Subcutaneous adipose tissue (tissue), 4 donors: ENCODE results near the gene ZNF202. TPM values are rescaled to one million over a fixed set of nuclear protein-coding genes. Genes with fewer than 3 reads are reported as not detected.

ENCODE experiments used
- CTCF ChIP-seq: fragments of 450-650 bp; IDR thresholded peaks from one replicate; pipeline ENCODE4 v1.5.1; 2016; ENCODE audit warnings: low read depth, mild to moderate bottlenecking, control low read depth, antibody characterized with exemption, moderate library complexity
- total RNA-seq, 4 donors: library from RNA; depleted of rRNA; stranded (reverse); fragments of >200 nt; gene quantifications; one replicate each; pipeline ENCODE4 v1.1.0, GENCODE V29; 2016

The ZNF202 gene
- total RNA-seq, 4 donors from 2014 or later = 6.6 to 10.0 (median 8.1) TPM

DNA sequence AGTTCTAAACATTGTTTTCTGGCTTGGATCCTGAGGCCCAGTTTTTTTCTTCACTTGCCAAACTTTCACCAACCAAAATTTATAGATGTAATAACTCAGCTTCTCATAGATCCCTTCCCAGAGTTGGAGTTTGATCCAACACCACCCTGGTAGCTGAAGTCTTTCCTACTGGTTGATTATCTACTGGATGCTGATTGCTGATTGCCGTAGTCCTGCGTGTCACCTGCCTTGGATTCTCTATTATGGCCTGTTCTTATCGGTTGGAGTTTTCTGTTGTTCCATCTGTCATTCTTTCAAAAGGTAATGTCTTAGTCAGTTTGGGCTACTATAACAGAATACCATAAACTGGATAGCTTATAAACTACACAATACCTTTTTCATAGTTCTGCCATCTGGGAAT is 30.2 kb upstream of the ZNF202 start:
- no peak for TF ChIP-seq CTCF

DNA sequence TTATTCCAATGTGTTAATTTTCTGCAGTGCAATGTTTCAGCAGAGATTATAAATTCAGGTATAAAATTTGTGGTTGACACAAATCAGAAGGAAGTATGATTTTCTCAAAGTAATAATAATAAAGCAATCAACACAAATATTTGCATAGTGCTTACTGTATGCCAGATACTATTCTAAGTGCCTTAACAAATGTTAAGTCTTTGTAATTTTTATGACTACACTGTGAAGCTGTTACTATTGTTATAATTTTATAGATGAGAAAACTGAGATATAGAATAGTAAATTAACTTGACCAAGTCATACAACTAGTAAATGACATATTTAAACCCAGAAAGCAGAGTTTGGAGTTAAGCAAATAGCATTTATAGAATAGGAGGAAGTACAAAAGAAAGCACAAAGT is 29.3 kb upstream of the ZNF202 start:
- TF ChIP-seq CTCF = no peak

DNA sequence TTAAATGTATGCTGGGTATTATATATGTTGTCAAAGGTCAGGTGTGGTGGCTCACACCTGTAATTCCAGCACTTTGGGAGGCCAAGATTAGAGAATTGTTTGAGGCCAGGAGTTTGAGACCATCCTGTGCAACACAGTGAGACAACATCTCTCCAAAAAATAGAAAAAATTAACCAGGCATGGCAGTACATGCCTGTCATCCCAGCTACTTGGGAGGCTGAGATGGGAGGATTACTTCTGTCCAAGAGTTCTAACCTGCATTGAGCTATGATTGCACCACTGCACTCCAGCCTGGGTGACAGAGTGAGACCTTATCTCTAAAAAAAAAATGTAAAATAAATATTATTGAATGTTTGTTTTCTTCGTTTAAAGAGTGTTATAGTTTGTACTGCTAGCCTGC is 24.1 kb upstream of the ZNF202 start:
- no peak for TF ChIP-seq CTCF

GRCh38 chr11:123762422-123762821 is 21.0 kb upstream of the ZNF202 start:
- no peak for TF ChIP-seq CTCF

DNA sequence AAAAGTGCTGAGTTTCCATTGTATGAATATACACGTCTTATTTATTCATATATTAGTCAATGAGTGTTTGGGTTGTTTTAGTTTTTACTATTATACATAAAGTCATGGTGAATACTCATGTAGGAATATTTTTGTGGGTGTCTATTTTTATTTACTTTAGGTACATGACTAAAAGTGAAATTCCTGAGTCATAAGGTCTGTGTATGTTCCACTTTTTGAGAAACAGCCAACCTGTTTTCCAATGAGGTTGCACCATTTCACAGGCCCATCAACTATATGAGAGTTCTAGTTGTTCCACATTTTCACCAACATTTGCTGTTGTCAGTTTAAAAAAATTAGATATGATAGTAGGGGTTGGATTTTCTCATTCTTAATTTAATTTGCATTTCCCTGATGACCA is 19.4 kb upstream of the ZNF202 start:
- TF ChIP-seq CTCF = no peak

DNA sequence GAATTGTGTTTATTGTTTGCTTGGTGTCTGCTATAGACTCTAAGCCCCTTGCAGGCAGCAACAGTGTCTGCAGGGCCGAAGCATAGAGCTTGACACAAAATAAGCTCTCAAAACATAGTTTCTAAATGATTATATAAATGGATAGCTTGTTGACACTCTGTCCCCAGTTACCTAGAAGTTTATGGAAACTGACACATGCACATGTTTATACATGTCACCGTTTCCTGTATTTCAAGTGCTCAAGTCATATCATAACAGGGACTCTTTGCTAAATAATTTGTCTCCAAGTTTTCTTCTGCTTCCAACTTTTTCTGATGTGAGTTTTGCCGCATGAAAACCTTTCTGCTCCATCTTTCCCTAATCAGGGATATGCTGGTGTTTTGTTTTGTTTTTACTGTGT is 16.5 kb upstream of the ZNF202 start:
- no peak for TF ChIP-seq CTCF

GRCh38 chr11:123755813-123756212 is 14.4 kb upstream of the ZNF202 start:
- TF ChIP-seq CTCF = no peak
